Psoas muscle (tissue), 8 donors: ENCODE measurements around the gene WDR5. TPM values are rescaled to one million over a fixed set of nuclear protein-coding genes. Genes with fewer than 3 reads are reported as not detected.

Experiments used
- ATAC-seq, 4 donors: fragments of 200-7000 bp; cut with Tn5 transposase; one replicate each; pipeline ENCODE4 v1.9.1; 2020; ENCODE audit warnings: moderate library complexity in 3 of 4, mild to moderate bottlenecking in 2 of 4
- DNase-seq, 2 donors: peaks; one replicate each; pipeline ENCODE4 v3.0.0-alpha.2; 2020
- H3K27ac ChIP-seq: fragments of 200-600 bp; one replicate; pipeline ENCODE4 v1.8.0; 2022
- H3K27me3 ChIP-seq, 3 donors: fragments of 200-600 bp in 1 of 3; one replicate each; pipeline versions ENCODE4 v1.6.1 to v1.8.0; 2013 to 2022; ENCODE audit warnings: low read length in 2 of 3, mild to moderate bottlenecking in 2 of 3, moderate library complexity in 1 of 3; ENCODE audit not compliant: insufficient read depth in 3 of 3
- H3K36me3 ChIP-seq, 2 donors: fragments of 200-600 bp in 1 of 2; one replicate each; pipeline versions ENCODE4 v1.6.1 to v1.8.0; 2013 to 2022; ENCODE audit warnings: low read depth in 1 of 2, mild to moderate bottlenecking in 1 of 2, moderate library complexity in 1 of 2; ENCODE audit not compliant: insufficient read depth in 1 of 2
- H3K4me1 ChIP-seq: fragments of 200-600 bp; one replicate; pipeline ENCODE4 v1.8.0; 2022
- H3K4me3 ChIP-seq: fragments of 200-600 bp; one replicate; pipeline ENCODE4 v1.8.0; 2022; ENCODE audit warnings: mild to moderate bottlenecking
- H3K9me3 ChIP-seq: fragments of 200-600 bp; one replicate; pipeline ENCODE4 v1.8.0; 2022
- WGBS, 3 donors: extraction: QIAGEN DNeasy Blood & Tissue Kit; methylation state at CpG; one replicate each; pipeline versions ENCODE4 v1.1.6 to v1.1.7; 2013; 5-methylcytosine and 5-hydroxymethylcytosine counted together
- intact Hi-C, 2 donors: fragments of 100-400 bp; cut with DNase I; formaldehyde crosslinking; loops; one replicate each; pipeline versions ENCODE4 v1.11.0 to v1.14.2; 2022
- polyA plus RNA-seq, 3 donors: library from polyadenylated mRNA; stranded (reverse); fragments of 200-250 nt; gene quantifications; one replicate each; pipeline ENCODE4 v1.2.3, GENCODE V29; 2013
- total RNA-seq, 4 donors: library from RNA; stranded (reverse); fragmentation: NEBNext Ultra II Directional in 2 of 4; extraction: Animal tissue kit (Norgen Biotek cat#: 25700) in 2 of 4; gene quantifications; one replicate each; pipeline versions ENCODE4 v1.2.1 to v1.2.4, GENCODE V29; 2021 to 2023
- TF ChIP-seq, protein P1 (sequence below): fragments of 200-600 bp; IDR thresholded peaks from one replicate; pipeline ENCODE4 v1.8.0; 2022; ENCODE audit warnings: antibody characterized with exemption
- donor health status: healthy with polysubstance abuse.
- donor health status: DM: no; HTN: no; CAD: no; lungs with moderate emphysema.
- donor health status: Bipolar disorder and iron deficiency.
- donor health status: healthy.
- donor health status: DM: yes; HTN: yes; CAD: no.
- donor health status: DM: no; HTN: no; CAD: no.
- donor health status: DM: no; HTN: no; CAD: no.
- donor health status: DM: yes; HTN: yes; CAD: no.

WDR5 gene
- total and polyA plus RNA-seq, 7 donors: 21.4 to 52.0 (median 30.1) TPM

DNA sequence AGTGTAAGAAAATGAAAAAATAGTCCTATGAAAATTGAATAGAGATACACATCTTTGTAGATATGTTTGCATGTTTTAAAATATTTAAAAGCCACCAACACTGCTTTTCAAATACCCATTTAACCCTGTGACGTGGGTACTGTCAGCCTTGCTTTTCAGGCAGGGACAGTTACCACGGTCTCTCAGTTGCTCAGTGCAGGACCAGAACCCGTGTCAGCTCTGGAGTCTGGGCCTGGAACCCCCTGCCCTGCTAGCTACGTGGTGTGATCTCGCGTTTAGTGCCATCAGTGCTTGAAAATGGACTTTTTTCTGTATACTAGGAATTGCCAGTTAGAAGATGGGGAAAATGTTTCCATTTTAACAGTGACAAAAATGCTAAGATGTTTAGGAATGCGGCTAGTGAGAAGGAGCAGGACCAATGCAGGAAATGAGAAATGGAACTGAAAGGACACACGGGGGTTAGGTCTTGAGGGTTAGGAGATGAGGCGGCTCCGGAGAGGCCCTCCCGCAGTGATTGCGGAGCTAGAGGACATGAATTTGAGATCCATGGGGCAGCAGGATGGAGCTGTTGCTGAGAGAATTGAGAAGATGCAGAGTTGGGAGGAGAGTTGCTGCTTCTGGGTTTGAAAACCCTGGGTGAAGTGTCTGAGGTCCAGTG is 14.8 kb downstream of the WDR5 start:
- 87 to 91% (median 90%) methylated on average over 12 of the region's 12 CpGs for WGBS, 3 donors
- Histone ChIP-seq H3K4me1 (no peaks in the 10 kb centered on the region), H3K36me3 (peaks cover 18 to 100% of the 10 kb centered on the region in 2 donors), H3K27me3 (no peaks in the 10 kb centered on the region), H3K9me3 (no peaks in the 10 kb centered on the region), H3K4me3 (no peak overlapping the region), H3K27ac (no peak overlapping the region)
- ATAC-seq: no peak
- TF ChIP-seq, protein P1, sequence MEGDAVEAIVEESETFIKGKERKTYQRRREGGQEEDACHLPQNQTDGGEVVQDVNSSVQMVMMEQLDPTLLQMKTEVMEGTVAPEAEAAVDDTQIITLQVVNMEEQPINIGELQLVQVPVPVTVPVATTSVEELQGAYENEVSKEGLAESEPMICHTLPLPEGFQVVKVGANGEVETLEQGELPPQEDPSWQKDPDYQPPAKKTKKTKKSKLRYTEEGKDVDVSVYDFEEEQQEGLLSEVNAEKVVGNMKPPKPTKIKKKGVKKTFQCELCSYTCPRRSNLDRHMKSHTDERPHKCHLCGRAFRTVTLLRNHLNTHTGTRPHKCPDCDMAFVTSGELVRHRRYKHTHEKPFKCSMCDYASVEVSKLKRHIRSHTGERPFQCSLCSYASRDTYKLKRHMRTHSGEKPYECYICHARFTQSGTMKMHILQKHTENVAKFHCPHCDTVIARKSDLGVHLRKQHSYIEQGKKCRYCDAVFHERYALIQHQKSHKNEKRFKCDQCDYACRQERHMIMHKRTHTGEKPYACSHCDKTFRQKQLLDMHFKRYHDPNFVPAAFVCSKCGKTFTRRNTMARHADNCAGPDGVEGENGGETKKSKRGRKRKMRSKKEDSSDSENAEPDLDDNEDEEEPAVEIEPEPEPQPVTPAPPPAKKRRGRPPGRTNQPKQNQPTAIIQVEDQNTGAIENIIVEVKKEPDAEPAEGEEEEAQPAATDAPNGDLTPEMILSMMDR: no peak
- no peak for DNase-seq
- intact Hi-C loops: no loop called here

DNA sequence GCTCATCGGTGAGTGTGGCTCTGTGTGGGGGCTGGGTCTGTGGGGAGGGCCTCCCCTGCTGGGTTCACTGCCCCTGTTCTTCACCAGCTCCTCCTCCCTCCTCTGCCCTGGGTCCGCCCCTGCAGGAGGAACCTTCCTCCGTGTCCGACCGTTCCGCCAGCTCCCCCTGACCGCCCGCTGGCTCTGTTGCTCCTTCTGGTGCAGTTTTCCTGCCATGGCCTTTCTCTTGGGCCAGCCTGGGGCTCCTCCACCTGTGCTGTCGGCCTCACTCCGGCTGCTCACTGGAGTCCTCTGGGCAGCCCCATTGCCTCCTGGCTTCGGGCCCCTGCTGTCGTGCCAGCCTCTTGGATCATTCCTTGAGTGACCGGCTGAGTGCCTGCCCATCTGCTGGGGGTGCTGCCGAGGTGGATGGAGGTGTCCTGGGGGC is 16.2 kb downstream of the WDR5 start:
- ATAC-seq (peak; percentile 15 to 46 (median 36)), DNase-seq (no peak)
- Histone ChIP-seq H3K27ac (no peak overlapping the region), H3K4me3 (no peak overlapping the region), H3K36me3 (peaks cover 13 to 100% of the 10 kb centered on the region in 2 donors), H3K4me1 (no peaks in the 10 kb centered on the region), H3K27me3 (no peaks in the 10 kb centered on the region), H3K9me3 (no peaks in the 10 kb centered on the region)
- 32 to 69% (median 46%) methylated on average over 14 of the region's 14 CpGs for WGBS, 3 donors
- TF ChIP-seq, protein P1: no peak
- intact Hi-C loops: no loop called here

DNA sequence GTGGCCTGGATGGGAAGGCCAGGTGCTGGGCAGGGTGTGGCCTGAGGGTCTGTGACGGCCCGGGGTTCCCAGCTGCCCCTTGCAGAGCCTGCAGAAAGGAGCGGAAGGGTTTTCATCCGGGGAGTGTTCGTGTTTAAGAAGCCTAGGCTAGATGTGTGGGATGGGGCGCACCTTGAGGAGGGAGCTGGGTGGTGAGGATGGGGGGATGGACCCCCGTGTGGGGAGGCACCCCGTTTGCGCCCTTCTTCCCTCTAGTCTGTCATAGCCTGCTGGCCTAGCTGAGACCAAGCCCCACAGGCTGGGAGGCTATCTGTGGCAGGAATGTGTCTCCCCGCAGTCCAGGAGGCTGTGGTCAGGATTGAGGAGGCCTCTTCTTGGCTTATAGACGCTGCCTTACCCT is 16.6 kb downstream of the WDR5 start:
- no peak for DNase-seq

DNA sequence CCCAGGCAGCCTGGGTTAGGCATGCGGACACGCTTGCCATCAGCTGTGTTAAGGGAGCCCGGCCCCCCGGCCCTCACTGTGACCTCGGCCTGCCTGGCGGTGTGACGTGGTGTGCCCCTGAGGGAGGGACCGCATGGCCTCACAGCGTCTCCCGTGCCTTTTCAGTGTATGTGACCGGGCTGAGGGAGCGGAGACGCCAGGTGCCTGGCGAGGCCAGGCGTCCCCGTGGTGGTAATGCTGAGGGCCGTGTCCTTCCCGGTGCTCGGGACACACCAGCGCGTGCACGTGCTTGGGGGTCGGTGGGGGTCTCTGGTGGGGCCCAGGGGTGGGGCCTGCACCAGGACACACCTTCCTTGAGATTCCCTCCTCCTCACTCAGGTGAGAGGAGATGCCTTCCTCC is 17.6 kb downstream of the WDR5 start:
- TF ChIP-seq, protein P1: no peak
- H3K4me3 ChIP-seq: no peak overlapping the region
- no peaks in the 10 kb centered on the region for H3K27me3 ChIP-seq
- ATAC-seq (no peak), DNase-seq (no peak)
- H3K36me3 ChIP-seq: peaks cover 11 to 100% of the 10 kb centered on the region in 2 donors
- WGBS, 3 donors: 89 to 93% (median 92%) methylated on average over 23 of the region's 23 CpGs
- intact Hi-C loops: no loop called here
- no peaks in the 10 kb centered on the region for H3K4me1 ChIP-seq
- H3K9me3 ChIP-seq: no peaks in the 10 kb centered on the region
- no peak overlapping the region for H3K27ac ChIP-seq

More for the DNA sequence above, 16.6 kb downstream of the WDR5 start:
- ATAC-seq: peak in 1 of 4 donors; percentile 21
- no peaks in the 10 kb centered on the region for H3K27me3 ChIP-seq
- WGBS, 3 donors: 85 to 91% (median 88%) methylated on average over 11 of the region's 11 CpGs
- H3K9me3 ChIP-seq: no peaks in the 10 kb centered on the region
- H3K4me3 ChIP-seq: no peak overlapping the region
- intact Hi-C loops: no loop called here
- TF ChIP-seq, protein P1: no peak
- H3K36me3 ChIP-seq: peaks cover 13 to 100% of the 10 kb centered on the region in 2 donors
- H3K27ac ChIP-seq: no peak overlapping the region
- H3K4me1 ChIP-seq: no peaks in the 10 kb centered on the region

DNA sequence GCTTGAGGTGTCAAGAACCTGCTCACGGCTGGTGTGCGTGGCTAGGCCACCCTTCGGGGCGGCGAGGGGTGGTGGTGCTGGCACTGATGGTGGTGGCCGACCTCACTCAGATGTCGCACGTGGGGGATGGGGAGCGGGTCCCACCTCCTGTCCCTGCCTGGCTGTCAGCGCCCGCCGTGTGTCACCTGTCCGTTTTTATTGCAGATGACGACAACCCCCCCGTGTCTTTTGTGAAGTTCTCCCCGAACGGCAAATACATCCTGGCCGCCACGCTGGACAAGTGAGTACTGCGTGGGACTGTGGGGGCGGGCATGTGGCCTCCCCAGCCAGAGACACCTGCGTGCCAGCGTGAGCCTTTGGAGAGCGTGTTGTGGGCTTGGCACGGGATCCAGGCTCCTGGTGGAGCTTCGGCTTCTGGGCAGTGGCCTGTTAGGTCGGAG is 18.4 kb downstream of the WDR5 start:
- DNase-seq: no peak
- ATAC-seq: no peak
- no peaks in the 10 kb centered on the region for H3K9me3 ChIP-seq
- no peak overlapping the region for H3K4me3 ChIP-seq
- TF ChIP-seq, protein P1: no peak
- H3K27me3 ChIP-seq: no peaks in the 10 kb centered on the region
- intact Hi-C loops: no loop called here
- H3K27ac ChIP-seq: no peak overlapping the region
- H3K36me3 ChIP-seq: peaks cover 13 to 98% of the 10 kb centered on the region in 2 donors
- H3K4me1 ChIP-seq: no peaks in the 10 kb centered on the region
- 93 to 95% (median 94%) methylated on average over 26 to 27 of the region's 27 CpGs for WGBS, 3 donors
